ENCODE data around the gene RAD51B.
A peak's percentile ranks its signal among the peaks of the same experiment; 100 is the strongest.

Gene RAD51B

GRCh38 chr14:68645371-68645770, 825.8 kb downstream of the RAD51B start:
- Mint-ChIP-seq H3K27ac (peak overlapping the region in 2 of 3 experiments; percentile 85 to 91), H3K4me3 (no peak overlapping the region), H3K4me1 (peaks cover 68% of the 10 kb centered on the region), H3K27me3 (ENCODE audit: low read depth) (peaks cover 3% of the 10 kb centered on the region), H3K9me3 (peaks cover 40% of the 10 kb centered on the region), H3K36me3 (ENCODE audit: low read depth) (peaks cover 18% of the 10 kb centered on the region)
- no peak for TF ChIP-seq CTCF (IDR thresholded peaks at IDR 0.05; ENCODE audit: unreplicated experiment in 3 of 3)

- H3K27me3 Mint-ChIP-seq (ENCODE audit: low read depth): no peaks in the 10 kb centered on the region
- H3K4me1 Mint-ChIP-seq: peaks cover 88% of the 10 kb centered on the region
- H3K4me3 Mint-ChIP-seq: peak overlapping the region in 1 of 3 experiments; percentile 6
- H3K27ac Mint-ChIP-seq: peak overlapping the region; percentile 91 to 98 (median 98)
- TF ChIP-seq CTCF (IDR thresholded peaks at IDR 0.05; ENCODE audit: unreplicated experiment in 3 of 3): no peak
- H3K9me3 Mint-ChIP-seq: peaks cover 6% of the 10 kb centered on the region
- peaks cover under 1% of the 10 kb centered on the region for H3K36me3 Mint-ChIP-seq (ENCODE audit: low read depth)
Observed at GRCh38 chr14:68649476-68650189, 830.1 kb downstream of the RAD51B start.

GRCh38 chr14:68650404-68650994, 830.9 kb downstream of the RAD51B start:
- no peaks in the 10 kb centered on the region for H3K36me3 Mint-ChIP-seq (ENCODE audit: low read depth)
- peaks cover 3% of the 10 kb centered on the region for H3K9me3 Mint-ChIP-seq
- no peak for TF ChIP-seq CTCF (IDR thresholded peaks at IDR 0.05; ENCODE audit: unreplicated experiment in 3 of 3)
- peak overlapping the region in 1 of 3 experiments; percentile 6 for H3K4me3 Mint-ChIP-seq
- H3K4me1 Mint-ChIP-seq: peaks cover 88% of the 10 kb centered on the region
- peak overlapping the region; percentile 49 to 98 (median 98) for H3K27ac Mint-ChIP-seq
- no peaks in the 10 kb centered on the region for H3K27me3 Mint-ChIP-seq (ENCODE audit: low read depth)

GRCh38 chr14:68651075-68651474, 831.5 kb downstream of the RAD51B start:
- H3K4me1 Mint-ChIP-seq: peaks cover 88% of the 10 kb centered on the region
- no peaks in the 10 kb centered on the region for H3K36me3 Mint-ChIP-seq (ENCODE audit: low read depth)
- peak overlapping the region in 2 of 3 experiments; percentile 98 for H3K27ac Mint-ChIP-seq
- no peaks in the 10 kb centered on the region for H3K27me3 Mint-ChIP-seq (ENCODE audit: low read depth)
- peaks cover 3% of the 10 kb centered on the region for H3K9me3 Mint-ChIP-seq
- no peak overlapping the region for H3K4me3 Mint-ChIP-seq
- TF ChIP-seq CTCF (IDR thresholded peaks at IDR 0.05; ENCODE audit: unreplicated experiment in 3 of 3): no peak

- H3K9me3 Mint-ChIP-seq: no peaks in the 10 kb centered on the region
- no peaks in the 10 kb centered on the region for H3K36me3 Mint-ChIP-seq (ENCODE audit: low read depth)
- H3K27me3 Mint-ChIP-seq (ENCODE audit: low read depth): no peaks in the 10 kb centered on the region
- no peak overlapping the region for H3K4me3 Mint-ChIP-seq
- H3K27ac Mint-ChIP-seq: peak overlapping the region; percentile 76 to 98 (median 98)
- TF ChIP-seq CTCF (IDR thresholded peaks at IDR 0.05; ENCODE audit: unreplicated experiment in 3 of 3): no peak
- H3K4me1 Mint-ChIP-seq: peaks cover 85% of the 10 kb centered on the region
Observed at GRCh38 chr14:68651652-68652432, 832.3 kb downstream of the RAD51B start.

Measured in nephron (organoid).